ENCODE measurements around the gene IFNGR1. TPM values are rescaled to one million over a fixed set of nuclear protein-coding genes. Genes with fewer than 3 reads are reported as not detected.

IFNGR1 gene
- total RNA-seq, 1 donor from 2014 or later, result 70.4 TPM

DNA sequence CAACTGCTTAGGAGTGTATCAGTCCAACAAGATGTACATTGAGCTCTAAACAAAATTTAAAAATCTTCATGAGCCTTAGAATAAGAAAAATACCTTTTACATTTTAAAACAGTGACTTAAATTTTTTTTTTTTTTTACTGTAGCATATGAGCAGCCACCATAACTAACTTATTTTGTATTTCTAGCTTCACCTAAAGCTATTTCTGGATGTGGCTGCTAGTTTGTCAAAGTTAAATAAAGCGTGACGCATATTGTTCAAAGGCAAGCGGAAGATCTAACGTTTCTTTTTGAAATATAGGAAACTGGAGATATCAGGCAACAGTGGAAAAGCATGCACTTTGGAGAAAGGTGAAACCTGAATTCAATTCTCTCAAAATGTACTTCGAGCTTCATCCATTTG lies 42.5 kb downstream of the IFNGR1 start:
- no peak for DNase-seq (ENCODE audit: low read depth in 2 of 2)

- no peak for DNase-seq (ENCODE audit: low read depth in 2 of 2)
These were observed 43.3 kb downstream of the IFNGR1 start for GRCh38 chr6:137175868-137176245.

GRCh38 chr6:137175157-137175867 lies 43.9 kb downstream of the IFNGR1 start:
- no peak for DNase-seq (ENCODE audit: low read depth in 2 of 2)

GRCh38 chr6:137173501-137173900 lies 45.7 kb downstream of the IFNGR1 start, which contains the start of gene IL22RA2:
IL22RA2 (minus strand) TSS chr6:137173644; CDS start chr6:137161749, 11,895 bp downstream.
- DNase-seq (ENCODE audit: low read depth in 2 of 2), result no peak

DNA sequence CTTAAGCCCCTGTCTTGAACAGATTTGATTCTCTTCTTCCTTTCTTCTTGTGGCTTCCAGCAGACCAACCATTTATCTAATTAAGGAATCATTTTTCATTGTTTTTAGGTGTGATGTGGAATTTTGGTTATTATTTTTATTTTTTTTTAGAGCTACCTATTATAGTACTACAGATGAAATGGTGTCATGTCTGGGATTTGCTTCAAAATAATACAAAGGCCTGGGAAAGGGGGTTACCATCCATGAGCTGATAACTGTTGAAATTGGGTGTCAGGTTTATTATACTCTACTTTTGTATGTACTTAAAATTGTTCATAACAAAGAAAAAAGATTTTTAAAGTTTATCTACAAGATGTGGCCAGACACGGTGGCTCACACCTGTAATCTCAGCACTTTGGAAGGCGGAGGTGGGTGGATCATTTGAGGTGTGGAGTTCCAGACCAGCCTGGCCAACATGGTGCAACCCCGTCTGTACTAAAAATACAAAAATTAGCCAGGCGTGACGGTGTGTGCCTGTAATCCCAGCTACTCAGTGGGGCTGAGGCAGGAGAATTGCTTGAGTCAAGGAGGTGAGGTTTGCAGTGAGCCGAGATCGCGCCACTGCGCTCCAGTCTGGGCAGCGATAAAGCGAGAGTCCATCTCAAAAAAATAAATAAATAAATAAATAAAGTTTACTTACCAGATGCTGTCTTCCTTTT lies 46.3 kb downstream of the IFNGR1 start:
- DNase-seq (ENCODE audit: low read depth in 2 of 2), result no peak

GRCh38 chr6:137171824-137172733 lies 47.1 kb downstream of the IFNGR1 start:
- DNase-seq (ENCODE audit: low read depth in 2 of 2), result no peak

GRCh38 chr6:137171053-137171374 lies 48.2 kb downstream of the IFNGR1 start:
- DNase-seq (ENCODE audit: low read depth in 2 of 2), result no peak

DNA sequence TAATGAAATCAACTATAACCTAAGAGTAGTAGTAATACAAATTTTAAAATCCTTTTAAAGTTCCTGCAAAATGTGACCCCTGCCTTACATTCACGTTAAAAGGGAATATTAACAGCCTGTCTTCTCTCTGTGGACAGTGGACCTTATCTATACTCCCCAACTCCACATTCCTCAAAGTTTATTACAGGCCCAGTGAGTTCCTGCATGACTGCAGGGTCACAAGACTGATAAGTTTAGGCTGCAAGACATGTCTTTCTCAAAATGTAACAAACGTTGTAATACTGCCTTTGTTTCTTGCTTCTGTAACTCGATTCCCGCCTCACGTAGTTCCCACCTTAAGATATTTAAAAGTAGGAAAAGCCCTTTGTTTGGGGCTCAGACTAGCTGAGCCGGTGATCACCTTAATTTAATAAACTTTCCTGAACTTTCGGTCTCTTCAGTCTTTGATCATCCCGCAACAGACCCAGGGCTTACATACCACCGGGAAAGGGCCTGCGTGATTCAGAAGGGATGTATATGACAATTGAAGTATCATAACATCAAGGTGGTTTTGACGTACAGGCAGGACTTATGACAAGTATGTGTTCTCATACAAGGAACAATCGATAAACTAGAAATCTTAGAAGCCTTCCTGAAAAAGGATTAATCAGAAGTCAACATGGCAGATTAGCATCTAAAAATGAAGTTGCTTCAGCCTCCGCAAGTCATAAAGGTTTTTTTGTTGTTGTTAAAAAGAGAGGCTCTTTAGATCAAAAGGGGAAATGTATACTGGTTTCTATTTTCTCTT lies 48.7 kb downstream of the IFNGR1 start:
- DNase-seq (ENCODE audit: low read depth in 2 of 2), result no peak

DNA sequence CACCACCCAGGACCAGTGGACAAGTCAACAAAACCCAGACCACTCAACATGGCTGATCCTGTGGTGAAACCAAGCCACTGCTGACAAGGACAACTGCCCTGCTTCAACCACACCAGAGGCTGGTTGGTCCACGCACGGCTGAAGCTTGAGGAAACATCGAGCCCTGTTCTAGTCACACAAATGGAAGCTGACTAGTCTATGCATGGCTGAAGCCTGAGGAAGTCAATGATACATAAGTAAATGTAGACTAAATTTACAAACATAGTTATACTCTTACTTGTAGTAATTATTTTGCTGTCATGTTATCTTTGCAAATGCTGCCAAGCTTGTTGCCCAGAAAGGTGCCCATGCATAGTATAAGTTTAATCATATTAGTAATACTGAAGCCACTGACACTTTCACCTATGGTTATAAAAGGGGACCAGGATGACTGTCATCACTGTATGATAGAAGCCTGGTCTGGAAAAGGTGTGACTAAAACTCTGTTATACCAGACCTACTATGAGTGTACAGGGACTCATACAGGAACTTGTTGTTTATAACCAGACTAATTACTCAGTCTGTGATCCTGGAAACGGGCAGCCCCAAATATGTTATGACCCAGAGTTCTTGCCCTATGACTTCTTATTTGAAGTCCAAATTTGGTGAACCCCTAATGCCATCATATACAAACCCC lies 51.3 kb downstream of the IFNGR1 start:
- no peak for DNase-seq (ENCODE audit: low read depth in 2 of 2)

- DNase-seq (ENCODE audit: low read depth in 2 of 2), result no peak
These were observed 52.7 kb downstream of the IFNGR1 start for GRCh38 chr6:137166247-137167098.

GRCh38 chr6:137165375-137166246 lies 53.6 kb downstream of the IFNGR1 start:
- DNase-seq (ENCODE audit: low read depth in 2 of 2), result peak in 1 of 2 donors; percentile 8

- DNase-seq (ENCODE audit: low read depth in 2 of 2), result no peak
These were observed 55.4 kb downstream of the IFNGR1 start for GRCh38 chr6:137163732-137164318.

- no peak for DNase-seq (ENCODE audit: low read depth in 2 of 2)
These were observed 56.4 kb downstream of the IFNGR1 start for GRCh38 chr6:137162692-137163306.

DNA sequence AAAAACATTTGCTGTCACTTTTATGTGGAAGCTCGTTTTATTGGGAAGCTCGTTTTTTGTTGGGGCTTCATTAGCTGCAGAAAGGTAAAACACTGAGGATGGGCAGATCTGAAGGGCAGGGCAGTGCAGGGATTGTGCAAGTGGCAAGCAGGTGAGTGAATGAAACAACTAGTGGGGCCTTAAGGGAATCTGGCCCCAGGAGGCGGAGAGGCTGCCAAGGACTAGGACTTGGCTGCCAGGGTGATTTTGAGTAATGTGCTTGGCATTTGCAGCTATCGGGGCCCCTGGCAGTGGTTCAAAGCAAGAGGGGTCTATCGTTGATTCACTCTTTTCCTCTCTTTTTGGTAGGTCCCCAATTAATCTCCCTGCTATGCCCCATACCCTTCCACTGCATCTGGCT lies 57.2 kb downstream of the IFNGR1 start:
- no peak for DNase-seq (ENCODE audit: low read depth in 2 of 2)

DNA sequence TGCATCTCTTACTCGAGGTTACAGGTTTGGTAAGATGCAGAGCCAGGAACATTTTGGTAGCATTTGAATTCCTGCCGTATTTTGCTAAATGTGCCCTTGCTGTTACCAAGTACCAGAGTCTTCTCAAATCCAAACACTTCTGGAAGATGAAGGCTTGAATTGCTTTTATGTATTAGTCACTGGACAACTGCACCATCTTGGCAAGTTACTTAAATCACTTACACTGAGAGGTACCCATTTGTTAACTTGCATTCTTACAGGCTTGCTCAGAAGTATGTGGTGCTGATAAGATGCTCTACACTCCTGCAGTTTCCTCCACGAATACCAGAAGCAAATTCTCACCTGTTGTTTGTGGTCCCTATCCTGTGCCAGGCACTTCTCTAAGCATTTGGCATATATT lies 58.4 kb downstream of the IFNGR1 start:
- no peak for DNase-seq (ENCODE audit: low read depth in 2 of 2)

DNA sequence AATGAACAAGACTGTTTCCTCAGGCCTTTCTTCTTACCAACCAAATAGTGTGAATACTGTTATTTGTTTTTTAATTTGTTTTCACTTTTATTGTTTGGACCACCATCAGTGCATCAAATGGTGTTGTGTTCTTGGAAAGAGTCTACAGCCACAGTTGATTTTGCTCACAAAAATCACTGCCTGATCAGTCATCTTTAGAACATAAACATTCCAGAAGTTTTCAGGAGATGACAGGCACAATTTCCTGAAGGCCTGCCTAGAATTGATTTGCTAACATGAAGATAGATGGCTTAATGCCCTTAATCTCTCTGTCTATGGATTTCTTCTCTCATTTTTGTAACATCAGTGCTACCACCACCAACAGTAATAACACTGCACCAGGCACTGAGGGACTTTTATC lies 59.3 kb downstream of the IFNGR1 start:
- no peak for DNase-seq (ENCODE audit: low read depth in 2 of 2)

- DNase-seq (ENCODE audit: low read depth in 2 of 2), result peak in 1 of 2 donors; percentile 31
These were observed 61.6 kb downstream of the IFNGR1 start for GRCh38 chr6:137157601-137158000.

DNA sequence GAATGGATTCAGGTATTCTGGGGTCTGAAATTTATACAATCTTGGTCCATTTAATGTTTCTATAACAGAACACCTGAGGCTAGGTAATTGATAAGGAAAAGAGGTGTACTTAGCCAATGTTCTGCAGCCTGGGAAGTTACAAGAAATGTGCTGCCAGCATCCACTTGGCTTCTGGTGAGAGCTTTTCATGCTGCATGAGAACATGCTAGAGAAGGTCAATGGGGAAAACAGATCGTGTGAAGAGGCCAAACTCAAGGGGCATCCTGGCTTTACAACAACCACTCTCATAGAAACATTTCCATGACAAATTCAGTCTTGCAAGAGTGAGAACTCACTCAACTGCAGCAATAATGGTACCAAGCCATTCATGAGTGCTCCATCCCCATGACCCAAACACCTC lies 62.5 kb downstream of the IFNGR1 start:
- no peak for DNase-seq (ENCODE audit: low read depth in 2 of 2)

All from lung microvascular endothelial cell (primary cell).